CD4-positive, alpha-beta T cell treated with Interferon alpha-2 for 1 hour (primary cell): ENCODE data around the gene DRG1.
"Not testable (repeated sequence)": the region's sequence is repeated elsewhere in the genome, so short reads cannot be mapped to it uniquely, and the experiment has no call there.

Experiments used
- DNase-seq, 2 donors: peaks; one replicate each; pipeline ENCODE4 v3.0.0-alpha.2; 2020 to 2022

DRG1 gene, protein sequence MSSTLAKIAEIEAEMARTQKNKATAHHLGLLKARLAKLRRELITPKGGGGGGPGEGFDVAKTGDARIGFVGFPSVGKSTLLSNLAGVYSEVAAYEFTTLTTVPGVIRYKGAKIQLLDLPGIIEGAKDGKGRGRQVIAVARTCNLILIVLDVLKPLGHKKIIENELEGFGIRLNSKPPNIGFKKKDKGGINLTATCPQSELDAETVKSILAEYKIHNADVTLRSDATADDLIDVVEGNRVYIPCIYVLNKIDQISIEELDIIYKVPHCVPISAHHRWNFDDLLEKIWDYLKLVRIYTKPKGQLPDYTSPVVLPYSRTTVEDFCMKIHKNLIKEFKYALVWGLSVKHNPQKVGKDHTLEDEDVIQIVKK

DNA sequence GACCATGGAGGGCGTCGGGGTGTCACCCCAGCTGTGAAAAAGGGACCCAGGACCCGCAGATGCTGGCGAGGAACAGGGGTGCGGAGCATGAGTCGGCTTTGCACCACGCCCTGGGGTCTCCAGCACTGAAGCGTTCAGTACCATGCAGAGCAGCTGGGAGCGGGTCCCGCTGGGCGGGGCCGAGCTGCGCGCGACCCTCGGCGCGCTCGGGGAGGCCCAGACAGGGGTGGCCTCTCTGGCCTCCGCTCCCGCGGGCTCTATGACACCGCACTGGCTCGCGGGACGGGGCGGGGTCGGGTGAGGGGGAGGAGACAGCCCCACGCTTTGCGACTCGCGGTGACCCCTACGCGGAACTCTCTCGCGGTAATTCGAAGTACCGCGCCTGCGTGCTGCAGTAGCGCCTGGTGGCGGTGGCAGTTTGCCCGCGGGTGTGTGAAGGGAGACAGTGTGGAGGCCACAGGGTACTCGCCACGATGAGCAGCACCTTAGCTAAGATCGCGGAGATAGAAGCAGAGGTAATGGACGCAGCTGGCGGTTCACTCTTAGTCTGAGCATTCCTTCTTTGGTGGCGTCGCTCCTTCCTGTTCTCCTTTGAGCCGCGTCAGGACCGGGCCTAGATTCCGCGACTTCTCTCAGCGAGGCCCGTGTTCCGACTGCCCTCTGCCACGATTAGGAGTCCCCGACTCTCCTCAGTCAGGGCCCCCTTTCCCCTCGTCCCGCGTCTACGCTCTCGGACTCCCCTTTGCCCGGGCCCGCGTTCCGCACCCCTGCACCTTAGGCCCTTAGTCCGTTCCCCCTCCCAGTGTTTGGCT, at the start of gene DRG1:
TSS of gene DRG1 (plus strand) at position 394 of the 812 bp plus-strand sequence. CDS start at position 474, 80 bp downstream.
- DNase-seq = peak; percentile 95 to 97

DNA sequence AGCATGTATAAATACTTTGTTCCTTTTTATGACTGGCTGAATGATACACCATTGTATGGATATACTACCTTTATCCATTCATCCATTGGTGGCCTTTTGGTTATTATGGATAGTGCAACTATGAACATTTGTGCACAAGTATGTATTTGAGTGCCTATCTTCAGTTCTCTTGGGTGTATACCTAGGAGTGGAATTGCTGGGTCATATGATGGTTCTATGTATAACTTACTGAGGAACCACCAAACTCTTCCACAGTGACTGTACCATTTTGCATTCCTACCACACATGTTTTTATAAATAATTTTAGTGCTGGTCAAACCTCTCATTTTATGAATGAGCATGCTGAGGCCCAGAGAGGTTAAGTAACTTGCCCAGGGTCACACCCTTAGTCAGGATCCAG, 49.4 kb upstream of the DRG1 start:
- no peak for DNase-seq

DNA sequence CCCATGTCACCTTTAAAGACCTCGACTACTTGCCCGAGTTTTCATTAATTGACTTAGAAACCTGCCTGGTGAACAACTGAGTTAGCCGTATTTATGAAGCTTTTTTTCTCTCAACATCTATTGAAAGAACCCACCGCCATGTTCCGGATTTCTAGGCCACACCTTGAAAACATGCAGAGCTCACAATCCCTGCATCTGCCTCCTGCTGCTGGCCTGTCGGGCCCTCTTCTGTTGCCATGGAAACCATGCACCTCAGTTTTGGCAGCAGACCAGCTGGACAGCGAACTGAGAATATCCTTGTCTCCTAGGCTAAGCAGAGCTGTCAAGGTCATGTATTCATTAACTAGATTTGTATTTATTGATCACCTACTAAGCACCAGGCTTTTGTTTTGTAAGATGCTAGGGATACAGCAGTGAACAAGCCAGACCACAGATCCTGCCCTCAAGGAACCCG, 49.0 kb upstream of the DRG1 start:
- DNase-seq = no peak

DNA sequence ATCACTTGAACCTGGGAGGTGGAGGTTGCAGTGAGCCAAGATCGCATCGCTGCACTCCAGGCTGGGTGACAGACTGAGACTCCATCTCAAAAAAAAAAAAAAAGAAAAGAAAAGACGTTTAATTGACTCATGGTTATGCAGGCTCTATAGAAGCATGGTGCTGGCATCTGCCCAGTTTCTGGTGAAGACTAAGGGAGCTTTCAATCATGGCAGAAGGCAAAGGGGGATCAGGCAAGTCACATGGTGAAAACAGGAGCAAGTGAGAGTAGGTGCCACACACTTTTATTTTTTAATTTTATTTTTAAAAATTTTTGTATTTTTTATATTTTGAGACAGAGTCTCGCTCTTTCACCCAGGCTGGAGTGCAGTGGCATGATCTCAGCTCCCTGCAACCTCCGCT, 44.9 kb upstream of the DRG1 start:
- DNase-seq = no peak

DNA sequence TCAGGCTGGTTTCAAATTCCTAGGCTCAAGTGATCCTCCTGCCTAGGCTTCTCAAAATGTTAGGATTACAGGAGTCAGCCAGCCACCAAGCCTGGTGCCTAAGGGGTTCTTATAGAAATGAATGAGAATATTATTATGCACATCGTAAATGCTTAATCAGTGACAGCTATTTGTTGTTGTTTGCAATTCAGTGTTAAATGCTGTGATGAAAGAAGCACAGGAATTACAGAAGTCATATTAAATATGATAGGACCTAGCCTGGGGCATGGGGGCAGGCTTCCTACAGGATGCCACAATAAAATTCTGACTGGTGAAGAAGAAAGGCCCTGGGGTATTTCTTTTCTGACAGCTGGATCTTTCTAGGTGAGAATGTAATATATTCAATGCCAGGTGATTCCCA, 39.4 kb upstream of the DRG1 start:
- no peak for DNase-seq

DNA sequence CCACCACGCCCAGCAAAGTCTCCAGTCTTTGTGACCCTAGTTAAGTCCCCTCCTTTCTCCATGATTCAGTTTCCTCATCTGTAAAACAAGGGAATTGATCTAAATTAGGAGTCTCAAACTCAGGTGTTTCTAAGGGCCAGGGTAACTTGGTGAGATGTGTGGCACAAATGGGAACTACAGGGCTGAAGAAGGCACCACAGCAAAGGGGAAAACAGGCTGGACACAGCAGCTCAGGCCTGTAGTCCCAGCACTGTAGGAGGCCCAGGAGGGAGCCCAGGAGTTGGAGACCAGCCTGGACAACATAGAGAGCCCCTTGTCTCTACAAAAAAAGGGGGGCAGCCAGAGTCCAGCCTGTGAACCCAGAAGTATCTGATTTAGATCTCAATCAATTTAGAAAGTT, 37.7 kb upstream of the DRG1 start:
- no peak for DNase-seq

DNA sequence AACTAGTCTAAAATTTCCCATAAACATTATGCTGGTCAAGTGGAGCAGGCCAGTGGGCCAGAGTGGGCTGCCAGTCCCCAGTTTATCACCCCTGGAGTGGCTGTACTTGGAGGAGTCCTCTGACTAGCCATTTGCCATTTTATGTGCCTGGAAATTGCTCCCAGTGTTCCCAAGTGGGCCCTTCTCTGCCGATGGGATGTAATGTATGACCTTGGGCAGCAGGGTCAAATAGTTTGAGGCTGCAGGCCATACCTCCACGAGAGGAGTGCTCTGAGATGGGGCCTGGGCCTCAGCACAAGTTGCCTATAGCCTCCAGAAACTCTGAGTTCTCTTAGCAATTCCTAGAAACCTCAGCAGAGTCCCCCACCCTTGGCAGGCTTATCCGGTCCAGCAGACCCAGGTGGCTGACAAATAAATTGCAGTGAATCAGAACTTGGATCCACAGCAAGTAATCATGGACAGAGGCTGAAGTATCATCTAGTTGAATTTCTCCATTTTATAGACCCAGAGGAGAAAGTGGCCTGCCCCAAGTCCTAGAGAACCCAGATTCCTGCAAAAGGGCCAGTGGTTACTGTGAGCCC, 35.4 kb upstream of the DRG1 start:
- DNase-seq = no peak

DNA sequence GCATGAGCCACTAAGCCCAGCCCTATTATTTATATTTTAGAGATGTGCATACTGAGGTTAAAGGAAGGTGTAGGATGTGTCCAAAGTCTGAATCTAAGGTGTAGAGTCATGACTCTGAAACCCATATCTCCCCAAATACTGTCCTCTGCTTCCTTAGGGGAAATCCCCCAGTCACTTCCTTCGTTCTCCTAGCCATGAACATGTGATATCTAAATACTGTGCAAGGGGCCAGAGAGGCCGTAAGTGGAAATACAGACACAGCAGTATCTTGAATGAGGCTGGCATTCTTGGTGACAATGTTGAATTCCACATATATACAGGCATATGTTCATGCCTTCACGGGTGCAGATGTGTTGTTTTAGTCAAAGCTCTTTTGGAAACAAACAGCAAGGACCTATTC, 32.0 kb upstream of the DRG1 start:
- no peak for DNase-seq

DNA sequence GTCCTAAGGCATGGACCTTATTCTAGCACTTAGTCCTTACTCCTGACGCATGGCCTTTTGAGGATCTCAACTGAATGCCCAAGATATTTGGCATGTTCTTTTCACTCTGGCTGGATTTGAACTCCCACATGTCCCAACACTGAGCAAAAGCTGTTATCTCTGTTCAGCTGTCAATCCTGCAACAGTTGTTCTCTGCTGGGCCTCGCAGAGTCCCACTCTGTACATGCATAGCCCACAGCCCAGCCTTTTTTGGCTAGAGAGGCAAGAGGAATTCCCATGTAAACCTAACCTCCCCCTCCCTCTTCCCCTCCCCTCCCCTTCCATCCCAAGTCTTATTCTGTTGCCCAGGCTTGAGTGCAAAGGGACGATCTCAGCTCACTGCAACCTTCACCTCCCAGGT, 21.8 kb upstream of the DRG1 start:
- no peak for DNase-seq

DNA sequence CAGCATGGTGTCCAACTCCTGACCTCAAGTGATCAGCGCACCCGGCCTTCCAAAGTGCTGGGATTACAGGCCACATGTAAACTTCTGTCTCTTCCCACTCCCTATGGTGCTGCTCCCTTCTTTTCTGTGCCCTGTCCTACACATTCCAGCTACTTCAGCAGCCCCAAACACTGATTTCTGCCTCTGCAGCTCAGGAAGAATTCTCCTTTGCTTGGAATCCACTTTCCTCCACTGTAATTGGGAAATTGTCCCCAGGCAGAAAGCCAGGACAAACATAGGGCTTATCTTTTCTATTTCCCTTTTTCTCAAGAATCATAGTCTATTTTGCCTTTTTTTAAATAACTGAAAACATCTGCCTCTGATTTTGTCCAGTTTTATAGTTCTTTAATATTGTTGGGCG, 21.3 kb upstream of the DRG1 start:
- no peak for DNase-seq

DNA sequence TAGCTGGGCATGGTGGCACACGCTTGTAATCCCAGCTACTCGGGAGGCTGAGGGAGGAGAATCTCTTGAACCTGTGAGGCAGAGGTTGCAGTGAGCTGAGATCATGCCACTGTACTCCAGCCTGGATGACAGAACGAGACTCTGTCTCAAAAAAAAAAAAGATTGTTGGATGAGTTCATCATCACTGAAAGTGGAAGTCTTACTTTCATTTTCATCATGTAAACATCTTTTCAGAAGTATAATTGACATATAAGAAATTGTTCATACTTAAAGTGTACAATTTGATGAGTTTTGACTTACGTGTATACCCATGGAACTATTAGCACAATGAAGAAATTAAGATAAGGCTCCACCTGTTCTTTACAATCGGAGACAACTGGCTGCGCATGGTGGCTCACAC, 20.8 kb upstream of the DRG1 start:
- DNase-seq = not testable (repeated sequence)

DNA sequence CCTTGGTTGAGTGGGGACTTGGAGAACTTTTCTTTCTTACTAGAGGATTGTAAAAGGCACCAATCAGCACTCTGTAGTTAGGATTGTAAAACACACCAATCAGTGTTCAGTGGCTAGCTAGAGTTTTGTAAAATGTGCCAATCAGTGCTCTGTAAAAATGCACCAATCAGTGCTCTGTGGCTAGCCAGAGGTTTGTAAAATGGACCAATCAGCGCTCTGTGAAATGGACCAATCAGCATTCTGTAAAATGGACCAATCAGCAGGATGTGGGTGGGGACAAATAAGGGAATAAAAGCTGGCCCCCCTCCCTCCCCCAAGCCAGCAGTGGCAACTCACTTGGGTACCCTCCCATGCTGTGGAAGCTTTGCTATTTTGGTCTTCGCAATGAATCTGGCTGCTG, 5.5 kb upstream of the DRG1 start:
- DNase-seq = peak in 1 of 2 donors; percentile 26

DNA sequence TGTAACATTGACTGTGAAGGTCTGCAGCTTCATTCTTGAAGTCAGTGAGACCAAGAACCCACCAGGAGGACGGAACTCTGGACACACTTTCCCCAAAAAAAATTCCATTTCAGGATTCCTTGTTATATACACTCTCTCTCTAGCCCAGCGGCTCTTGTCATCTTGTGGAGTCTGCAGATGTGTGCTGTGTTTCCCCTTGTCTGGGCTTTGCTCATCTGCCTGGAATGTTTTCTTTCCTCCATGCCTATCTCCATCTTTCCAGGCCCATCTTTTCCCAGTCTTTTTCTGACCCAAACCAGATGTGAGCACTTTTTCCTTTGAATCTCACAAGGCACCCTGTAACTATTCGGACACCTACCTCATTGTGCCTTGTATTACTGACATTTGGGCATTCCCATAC, 5.1 kb upstream of the DRG1 start:
- DNase-seq = no peak

DNA sequence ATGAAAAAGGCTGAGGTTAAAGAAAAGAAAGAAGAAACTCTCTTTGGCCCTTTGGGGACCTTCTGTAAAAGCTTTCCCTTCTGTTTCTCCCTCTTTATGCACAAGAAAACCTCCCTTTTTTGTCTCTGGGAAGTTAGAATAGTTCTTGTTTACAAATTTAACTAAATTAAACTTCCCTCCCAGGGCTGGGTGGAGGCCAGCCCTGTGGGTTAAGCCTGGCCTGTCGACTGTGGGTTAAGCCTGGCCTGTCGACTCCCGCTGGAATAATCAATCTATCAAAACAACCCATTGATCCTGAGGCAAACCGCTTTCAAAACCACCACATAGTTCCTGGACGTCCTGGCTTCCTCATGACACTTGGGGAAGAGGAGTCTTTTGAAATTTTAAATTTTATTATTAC, 1.2 kb upstream of the DRG1 start:
- no peak for DNase-seq

DNA sequence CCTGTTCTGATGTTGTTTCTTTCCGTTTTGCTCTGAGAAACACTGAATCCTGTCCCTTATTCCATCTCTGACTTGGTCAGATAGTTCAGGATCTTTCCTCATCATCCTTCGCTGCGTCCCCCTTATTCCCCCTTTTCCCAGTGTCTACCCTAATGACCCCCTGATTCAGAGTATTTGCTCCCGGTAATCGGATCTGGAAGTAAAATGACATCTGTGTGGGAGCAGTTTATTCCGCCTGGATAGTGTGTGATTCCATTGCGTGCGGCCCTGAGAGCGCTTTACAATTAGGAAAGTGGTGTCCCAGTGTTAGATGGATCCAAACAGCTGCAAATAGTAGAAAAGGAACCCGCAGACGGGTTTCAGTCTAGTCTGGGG, 606 bp downstream of the DRG1 start:
- no peak for DNase-seq

DNA sequence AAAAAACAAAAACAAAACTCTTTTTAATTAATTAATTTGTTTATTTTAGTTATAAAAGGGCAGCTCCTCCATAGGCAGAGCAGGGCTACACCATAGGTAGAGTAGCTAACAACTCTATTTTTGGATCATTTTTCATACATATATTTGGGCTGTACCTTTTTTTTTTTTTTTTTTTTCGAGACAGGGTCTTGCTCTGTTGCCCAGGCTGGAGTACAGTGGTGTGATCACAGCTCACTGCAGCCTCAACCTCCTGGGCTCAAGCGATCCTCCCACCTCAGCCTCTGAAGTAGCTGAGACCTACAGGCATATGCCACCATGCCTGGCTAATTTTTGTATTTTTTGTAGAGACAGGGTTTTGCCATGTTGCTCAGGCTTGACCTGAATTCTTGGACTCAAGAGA, 2.9 kb downstream of the DRG1 start:
- not testable (repeated sequence) for DNase-seq

DNA sequence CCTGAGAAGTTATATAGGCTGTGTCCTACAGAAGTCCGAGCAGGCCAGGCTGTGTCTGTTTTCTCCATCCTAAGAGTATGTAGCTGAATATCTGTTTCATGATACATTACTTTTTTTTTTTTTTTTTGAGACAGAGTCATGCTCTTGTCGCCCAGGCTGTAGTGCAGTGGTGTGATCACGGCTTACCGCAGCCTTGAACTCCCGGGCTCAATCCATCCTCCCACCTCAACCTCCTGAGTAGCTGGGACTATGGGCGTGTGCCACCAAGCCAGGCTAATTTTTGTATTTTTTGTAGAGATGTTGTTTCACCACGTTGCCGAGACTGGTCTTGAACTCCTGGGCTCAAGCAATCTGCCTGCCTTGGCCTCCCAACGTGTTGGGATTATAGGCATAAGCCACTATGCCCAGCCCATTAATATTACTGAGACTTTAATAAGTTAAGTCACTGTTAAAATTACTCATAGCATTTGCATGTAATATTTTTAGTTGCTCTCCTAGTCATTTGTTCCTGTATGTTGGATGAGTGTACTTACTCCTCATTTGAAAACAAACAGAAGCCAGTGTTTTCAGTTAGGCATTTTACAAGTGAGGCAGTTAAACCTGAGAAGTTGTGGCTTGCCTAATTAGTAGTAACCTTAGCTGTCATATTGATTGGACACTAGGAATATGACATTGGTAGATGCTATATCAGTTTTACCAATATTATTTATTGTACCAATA, 26.1 kb downstream of the DRG1 start:
- no peak for DNase-seq

DNA sequence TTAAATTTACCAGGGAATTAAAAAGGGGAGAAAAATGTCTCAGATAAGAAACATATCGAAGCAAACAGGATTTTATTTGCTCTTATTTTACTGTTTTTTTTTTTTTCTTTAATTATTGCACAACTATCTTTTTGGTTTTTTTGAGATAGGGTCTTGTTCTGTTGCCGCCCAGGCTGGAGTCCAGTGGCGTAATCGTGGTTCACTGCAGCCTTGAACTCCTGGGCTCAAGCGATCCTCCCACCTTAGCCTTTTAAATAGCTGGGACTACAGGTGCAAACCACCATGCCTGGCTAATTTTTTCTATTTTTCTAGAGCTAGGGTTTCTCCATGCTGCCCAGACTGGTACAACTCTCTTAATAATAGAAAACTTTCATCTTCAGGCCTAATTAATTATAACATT, 32.5 kb downstream of the DRG1 start:
- no peak for DNase-seq

DNA sequence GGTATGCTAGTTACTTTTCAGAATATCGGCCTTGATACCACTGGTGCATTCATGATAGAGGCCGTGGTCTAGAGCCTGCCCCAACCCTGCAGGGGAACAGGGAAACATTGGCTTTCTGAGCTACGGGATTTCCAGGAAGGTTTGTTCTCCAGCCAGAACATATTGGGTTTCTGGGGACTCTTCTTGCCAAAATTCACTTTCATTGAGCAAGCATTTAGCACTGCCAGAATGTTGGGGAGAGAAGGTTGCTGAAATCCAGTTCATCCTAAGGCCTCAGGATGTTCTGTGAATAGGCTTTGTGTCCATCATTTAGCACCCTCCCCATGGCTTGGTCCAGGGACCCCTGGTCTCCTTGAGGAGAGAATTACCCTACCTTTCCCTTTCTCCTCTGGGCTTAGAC, 36.7 kb downstream of the DRG1 start:
- DNase-seq = no peak

DNA sequence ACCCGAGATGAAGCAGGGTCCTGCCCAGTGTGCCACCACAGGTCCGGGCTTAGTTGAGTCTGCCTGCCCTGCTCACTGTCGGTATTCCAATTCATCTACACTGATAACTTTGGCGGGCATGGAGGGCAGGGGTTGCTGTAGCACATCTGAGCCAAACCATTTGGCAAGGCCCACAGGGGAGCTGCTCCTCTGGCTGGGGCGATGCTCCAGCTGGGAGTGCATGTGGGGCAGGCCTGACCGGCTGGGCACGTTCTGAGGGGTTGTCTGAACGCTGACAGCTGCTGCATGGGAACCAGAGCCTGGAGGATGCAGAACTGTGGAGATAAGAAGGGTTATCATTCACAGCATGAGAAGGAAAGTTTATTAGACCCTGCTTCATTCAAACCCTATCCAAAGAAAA, 40.4 kb downstream of the DRG1 start:
- no peak for DNase-seq

DNA sequence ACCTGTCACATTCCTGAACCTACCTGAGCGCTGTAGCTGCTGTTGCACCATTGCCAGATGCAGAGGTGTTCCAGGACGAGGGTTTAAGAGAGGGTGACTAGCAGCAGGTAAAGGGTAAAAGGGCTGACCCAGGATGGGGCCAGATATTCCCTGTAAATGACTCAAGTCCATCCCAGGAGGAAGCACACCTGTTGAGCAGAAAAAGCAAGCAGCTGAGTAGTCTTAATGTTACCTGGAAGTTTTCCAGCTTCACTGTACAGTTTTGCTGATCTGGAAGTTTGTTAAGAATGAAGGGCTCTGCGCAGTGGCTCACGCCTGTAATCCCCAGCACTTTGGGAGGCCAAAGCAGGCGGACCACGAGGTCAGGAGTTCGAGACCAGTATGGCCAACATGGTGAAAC, 41.3 kb downstream of the DRG1 start:
- no peak for DNase-seq

DNA sequence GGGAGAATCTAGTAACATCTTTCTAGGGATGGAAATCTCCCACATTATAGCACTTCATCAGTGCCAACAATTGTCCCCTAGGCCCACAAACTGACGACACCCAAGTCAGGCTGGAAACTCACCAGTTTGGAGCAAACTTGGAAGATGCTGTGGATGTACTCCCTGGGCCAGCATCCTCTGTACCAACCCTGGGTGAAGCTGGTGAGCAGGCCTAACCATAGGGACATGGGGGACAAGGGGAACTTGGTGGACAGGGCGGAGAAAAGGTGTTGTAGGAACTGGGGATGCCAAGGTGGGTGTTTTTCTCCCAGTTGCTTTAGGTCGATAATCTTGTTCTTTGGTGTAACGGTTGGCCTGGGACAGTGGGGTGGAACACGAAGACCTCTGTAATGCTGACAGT, 42.2 kb downstream of the DRG1 start:
- DNase-seq = no peak

DNA sequence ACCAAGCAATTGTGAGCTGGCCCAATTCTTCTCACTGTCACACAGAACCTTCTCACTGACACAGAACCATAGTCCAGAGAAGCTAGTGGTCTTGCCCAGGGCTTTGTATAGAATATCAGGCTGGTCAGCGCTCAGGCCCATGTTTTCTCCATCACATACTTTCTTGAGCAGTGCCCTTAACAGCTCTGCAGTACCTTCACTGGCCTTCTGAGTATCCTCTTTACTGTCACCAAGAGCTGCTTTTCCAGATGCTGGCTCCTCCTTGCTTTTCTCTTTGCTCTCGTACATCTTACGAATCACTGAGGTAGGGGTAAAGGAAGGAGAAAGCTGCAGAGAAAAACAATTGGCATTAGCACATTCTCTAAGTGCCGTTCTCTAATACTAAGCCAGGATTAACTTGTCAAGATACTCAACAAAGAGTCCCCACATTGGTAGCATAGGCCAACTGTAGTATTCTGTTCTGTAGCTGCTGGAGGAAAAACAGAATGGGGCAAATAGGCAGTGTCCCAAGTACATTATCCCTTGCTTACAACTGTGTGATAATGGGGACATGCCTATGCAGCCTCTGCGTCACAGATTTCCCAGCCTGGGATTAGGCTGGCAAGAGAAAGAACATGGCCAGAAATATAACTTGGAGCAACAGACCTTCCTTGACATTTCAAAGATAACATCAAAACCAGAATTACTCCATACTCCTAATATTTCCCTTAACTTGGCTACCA, 43.5 kb downstream of the DRG1 start:
- DNase-seq = no peak
